Ectodermal cell (in vitro differentiated cells): Measurements from ENCODE around the gene NOX3.

Experiments used
- H3K27ac ChIP-seq: 2 replicates; pipeline ENCODE4 v1.7.0; 2013; ENCODE audit warnings: mild to moderate bottlenecking, low read depth, low read length; ENCODE audit not compliant: insufficient read depth, poor library complexity, severe bottlenecking
- H3K27me3 ChIP-seq: 2 replicates; pipeline ENCODE4 v1.7.0; 2013; ENCODE audit warnings: mild to moderate bottlenecking, low read length; ENCODE audit not compliant: insufficient read depth, control insufficient read depth, poor library complexity, severe bottlenecking
- H3K36me3 ChIP-seq: one replicate; pipeline ENCODE4 v1.7.0; 2013; ENCODE audit warnings: low read length; ENCODE audit not compliant: control insufficient read depth, insufficient read depth
- H3K4me1 ChIP-seq: one replicate; pipeline ENCODE4 v1.7.0; 2013; ENCODE audit warnings: low read length; ENCODE audit not compliant: control insufficient read depth, insufficient read depth
- H3K4me3 ChIP-seq: 2 replicates; pipeline ENCODE4 v1.7.0; 2013; ENCODE audit warnings: low read depth, low read length, control low read depth; ENCODE audit not compliant: insufficient read depth
- H3K9me3 ChIP-seq: 2 replicates; pipeline ENCODE4 v1.7.0; 2013; ENCODE audit warnings: mild to moderate bottlenecking, low read length, moderate library complexity; ENCODE audit not compliant: control insufficient read depth
- WGBS, 2 experiments: methylation state at CpG; one replicate each; pipeline ENCODE4 v1.1.7; 2013; ENCODE audit warnings: missing lambda C conversion rate in 2 of 2; 5-methylcytosine and 5-hydroxymethylcytosine counted together

NOX3 gene

GRCh38 chr6:155404937-155405336 is 50.7 kb downstream of the NOX3 start:
- H3K4me1 ChIP-seq = peaks cover 5% of the 10 kb centered on the region
- WGBS, 2 experiments = 62% methylated on average over 3 of the region's 3 CpGs
- no peaks in the 10 kb centered on the region for H3K9me3 ChIP-seq
- no peaks in the 10 kb centered on the region for H3K27me3 ChIP-seq
- H3K4me3 ChIP-seq = no peak overlapping the region
- no peak overlapping the region for H3K27ac ChIP-seq
- no peaks in the 10 kb centered on the region for H3K36me3 ChIP-seq

- H3K9me3 ChIP-seq = no peaks in the 10 kb centered on the region
- H3K4me3 ChIP-seq = no peak overlapping the region
- peaks cover 5% of the 10 kb centered on the region for H3K4me1 ChIP-seq
- H3K27ac ChIP-seq = no peak overlapping the region
- WGBS, 2 experiments = 79 to 85% methylated on average over 5 to 6 of the region's 7 CpGs
- H3K36me3 ChIP-seq = no peaks in the 10 kb centered on the region
- H3K27me3 ChIP-seq = no peaks in the 10 kb centered on the region
Observed at GRCh38 chr6:155402656-155403304, 52.9 kb downstream of the NOX3 start.

GRCh38 chr6:155400654-155400965 is 55.0 kb downstream of the NOX3 start:
- 93 to 96% methylated on average over 2 of the region's 2 CpGs for WGBS, 2 experiments
- Histone ChIP-seq H3K4me1 (peaks cover 5% of the 10 kb centered on the region), H3K4me3 (no peak overlapping the region), H3K27ac (no peak overlapping the region), H3K36me3 (no peaks in the 10 kb centered on the region), H3K9me3 (no peaks in the 10 kb centered on the region), H3K27me3 (no peaks in the 10 kb centered on the region)

GRCh38 chr6:155399745-155400653 is 55.6 kb downstream of the NOX3 start:
- Histone ChIP-seq H3K27me3 (no peaks in the 10 kb centered on the region), H3K9me3 (no peaks in the 10 kb centered on the region), H3K4me1 (peaks cover 5% of the 10 kb centered on the region), H3K4me3 (no peak overlapping the region), H3K27ac (no peak overlapping the region), H3K36me3 (no peaks in the 10 kb centered on the region)
- WGBS, 2 experiments = 95 to 97% methylated on average over 14 of the region's 15 CpGs

- 89 to 93% methylated on average over 5 of the region's 5 CpGs for WGBS, 2 experiments
Observed at GRCh38 chr6:155399062-155399744, 56.4 kb downstream of the NOX3 start.

GRCh38 chr6:155398701-155399061 is 57.0 kb downstream of the NOX3 start:
- no peak overlapping the region for H3K27ac ChIP-seq

More at GRCh38 chr6:155399062-155399744, 56.4 kb downstream of the NOX3 start:
- no peaks in the 10 kb centered on the region for H3K27me3 ChIP-seq
- no peak overlapping the region for H3K27ac ChIP-seq
- no peaks in the 10 kb centered on the region for H3K36me3 ChIP-seq
- no peak overlapping the region for H3K4me3 ChIP-seq
- H3K9me3 ChIP-seq = no peaks in the 10 kb centered on the region
- no peaks in the 10 kb centered on the region for H3K4me1 ChIP-seq

GRCh38 chr6:155398221-155398620 is 57.4 kb downstream of the NOX3 start:
- WGBS, 2 experiments = 88 to 98% methylated on average over 3 of the region's 3 CpGs

More at GRCh38 chr6:155398701-155399061, 57.0 kb downstream of the NOX3 start:
- Histone ChIP-seq H3K4me1 (no peaks in the 10 kb centered on the region), H3K9me3 (no peaks in the 10 kb centered on the region), H3K27me3 (no peaks in the 10 kb centered on the region), H3K4me3 (no peak overlapping the region), H3K36me3 (no peaks in the 10 kb centered on the region)
- WGBS, 2 experiments = 94% methylated on average over 7 of the region's 7 CpGs

GRCh38 chr6:155397172-155397705 is 58.4 kb downstream of the NOX3 start:
- Histone ChIP-seq H3K9me3 (no peaks in the 10 kb centered on the region), H3K36me3 (no peaks in the 10 kb centered on the region), H3K4me3 (no peak overlapping the region), H3K27me3 (no peaks in the 10 kb centered on the region), H3K4me1 (no peaks in the 10 kb centered on the region), H3K27ac (no peak overlapping the region)
- WGBS, 2 experiments = 92 to 97% methylated on average over 3 of the region's 3 CpGs

More at GRCh38 chr6:155398221-155398620, 57.4 kb downstream of the NOX3 start:
- H3K36me3 ChIP-seq = no peaks in the 10 kb centered on the region
- no peaks in the 10 kb centered on the region for H3K27me3 ChIP-seq
- no peaks in the 10 kb centered on the region for H3K4me1 ChIP-seq
- H3K9me3 ChIP-seq = no peaks in the 10 kb centered on the region
- no peak overlapping the region for H3K27ac ChIP-seq
- H3K4me3 ChIP-seq = no peak overlapping the region

GRCh38 chr6:155396605-155397004 is 59.0 kb downstream of the NOX3 start:
- WGBS, 2 experiments = 95% methylated on average over 5 of the region's 5 CpGs
- Histone ChIP-seq H3K9me3 (no peaks in the 10 kb centered on the region), H3K27ac (no peak overlapping the region), H3K4me3 (no peak overlapping the region), H3K27me3 (no peaks in the 10 kb centered on the region), H3K4me1 (no peaks in the 10 kb centered on the region), H3K36me3 (no peaks in the 10 kb centered on the region)

GRCh38 chr6:155395339-155395738 is 60.3 kb downstream of the NOX3 start:
- Histone ChIP-seq H3K9me3 (no peaks in the 10 kb centered on the region), H3K4me1 (no peaks in the 10 kb centered on the region), H3K27ac (no peak overlapping the region), H3K36me3 (no peaks in the 10 kb centered on the region), H3K27me3 (no peaks in the 10 kb centered on the region), H3K4me3 (no peak overlapping the region)
- WGBS, 2 experiments = 86% methylated on average over 1 of the region's 1 CpG; no CpG with 5 or more reads in 1 of the 2 experiments
